Naive thymus-derived CD8-positive, alpha-beta T cell (primary cell): ENCODE results near the gene ENPP3. TPM values are rescaled to one million over a fixed set of nuclear protein-coding genes. Genes with fewer than 3 reads are reported as not detected.

Experiments used
- ATAC-seq, 2 donors: fragments of 150-1000 bp; cut with Tn5 transposase in 1 of 2; sonication (Bioruptor Pico), chemical (Tn5 transposase) in 1 of 2; 1 replicate in 1 of 2; 2 replicates in 1 of 2; pipeline ENCODE4 v1.10.0; 2021; ENCODE audit warnings: mild to moderate bottlenecking in 2 of 2, moderate library complexity in 2 of 2
- POLR2A ChIA-PET: fragments of 350-600 bp; sonication (Branson Sonifier 250); formaldehyde crosslinking; loops from one replicate; lab custom pipeline; 2021; ENCODE audit warnings: antibody characterized with exemption; lab: Charles Lee
- DNase-seq, 10 donors: peaks; one replicate each; pipeline versions ENCODE4 v3.0.0 to v3.0.0-alpha.2; 2020 to 2022
- H3K27ac Mint-ChIP-seq, 10 donors: one replicate each; pipeline ENCODE4 v1.8.0; 2020 to 2022; ENCODE audit warnings: mild to moderate bottlenecking in 10 of 10, mixed read lengths in 10 of 10, moderate library complexity in 4 of 10, inconsistent platforms in 1 of 10
- H3K27me3 Mint-ChIP-seq, 5 donors: one replicate each; pipeline ENCODE4 v1.8.0; 2021 to 2022; ENCODE audit warnings: mixed read lengths in 5 of 5
- H3K36me3 Mint-ChIP-seq, 3 donors: one replicate each; pipeline ENCODE4 v1.8.0; 2020 to 2022; ENCODE audit warnings: mixed read lengths in 3 of 3, mild to moderate bottlenecking in 2 of 3, inconsistent platforms in 1 of 3
- H3K4me1 Mint-ChIP-seq, 4 donors: one replicate each; pipeline ENCODE4 v1.8.0; 2021 to 2022; ENCODE audit warnings: mixed read lengths in 4 of 4
- H3K4me3 Mint-ChIP-seq, 10 donors: one replicate each; pipeline ENCODE4 v1.8.0; 2020 to 2022; ENCODE audit warnings: mild to moderate bottlenecking in 10 of 10, mixed read lengths in 10 of 10, moderate library complexity in 6 of 10, inconsistent platforms in 1 of 10
- H3K9me3 Mint-ChIP-seq, 9 donors: one replicate each; pipeline ENCODE4 v1.8.0; 2020 to 2022; ENCODE audit warnings: mixed read lengths in 9 of 9, mild to moderate bottlenecking in 3 of 9, inconsistent platforms in 1 of 9, moderate library complexity in 1 of 9
- polyA plus RNA-seq, 3 donors: library from polyadenylated mRNA; unstranded; fragments of 300-500 nt; fragmentation: Illumina TruSeq; gene quantifications; one replicate each; pipeline ENCODE4 v1.2.3, GENCODE V29; 2021
- total RNA-seq, 8 experiments: library from RNA in 2 of 8; stranded (reverse) in 2 of 8; gene quantifications; one replicate each; pipeline ENCODE4 v1.2.3 and lab custom pipeline; 2021 to 2026

Gene ENPP3
- total and polyA plus RNA-seq, 5 experiments from 2014 or later = 0.11 to 0.44 (median 0.21) TPM; not detected in 1

- Mint-ChIP-seq H3K36me3 (peaks cover 0 to 21% (median 0%) of the 10 kb centered on the region in 3 donors), H3K27me3 (no peaks in the 10 kb centered on the region), H3K4me3 (peak overlapping the region; percentile 95 to 99 (median 98)), H3K27ac (peak overlapping the region; percentile 18 to 97 (median 96)), H3K4me1 (peaks cover 5 to 46% (median 38%) of the 10 kb centered on the region in 4 donors), H3K9me3 (no peaks in the 10 kb centered on the region)
- POLR2A ChIA-PET = interaction anchor here (0.8 to 1.9 kb wide), 4 partner anchors 10 to 1184 kb away, joined by 3 to 6 read pairs (median 3); no protein-coding TSS in a partner anchor
- ATAC-seq = no peak
- DNase-seq = peak in 1 of 10 donors; percentile 3
Measured at GRCh38 chr6:131628726-131629125, 8.4 kb upstream of the ENPP3 start.

- ATAC-seq = no peak
- peak overlapping the region in 5 of 10 donors; percentile 69 to 97 (median 95) for H3K27ac Mint-ChIP-seq
- POLR2A ChIA-PET = no interaction called here
Measured at GRCh38 chr6:131629651-131630050, 7.5 kb upstream of the ENPP3 start.

GRCh38 chr6:131631625-131632289 is 5.3 kb upstream of the ENPP3 start:
- ATAC-seq = no peak
- POLR2A ChIA-PET = no interaction called here
- Mint-ChIP-seq H3K4me3 (no peak overlapping the region), H3K4me1 (peaks cover 5 to 42% (median 31%) of the 10 kb centered on the region in 4 donors), H3K36me3 (no peaks in the 10 kb centered on the region), H3K27ac (peak overlapping the region in 1 of 10 donors; percentile 3), H3K27me3 (no peaks in the 10 kb centered on the region), H3K9me3 (no peaks in the 10 kb centered on the region)
- no peak for DNase-seq

More at GRCh38 chr6:131629651-131630050, 7.5 kb upstream of the ENPP3 start:
- DNase-seq = no peak
- Mint-ChIP-seq H3K9me3 (no peaks in the 10 kb centered on the region), H3K4me3 (peak overlapping the region in 3 of 10 donors; percentile 2 to 99 (median 50)), H3K36me3 (peaks cover 0 to 13% (median 0%) of the 10 kb centered on the region in 3 donors), H3K4me1 (peaks cover 5 to 46% (median 35%) of the 10 kb centered on the region in 4 donors), H3K27me3 (no peaks in the 10 kb centered on the region)

- no peak overlapping the region for H3K27ac Mint-ChIP-seq
- DNase-seq (no peak), ATAC-seq (no peak)
- no peak overlapping the region for H3K4me3 Mint-ChIP-seq
- no peaks in the 10 kb centered on the region for H3K27me3 Mint-ChIP-seq
- H3K36me3 Mint-ChIP-seq = no peaks in the 10 kb centered on the region
- POLR2A ChIA-PET = no interaction called here
- peaks cover 0 to 8% (median 0%) of the 10 kb centered on the region in 4 donors for H3K4me1 Mint-ChIP-seq
- no peaks in the 10 kb centered on the region for H3K9me3 Mint-ChIP-seq
Measured at GRCh38 chr6:131635384-131636340, 1.4 kb upstream of the ENPP3 start.

- H3K4me1 Mint-ChIP-seq = peaks cover 0 to 8% (median 0%) of the 10 kb centered on the region in 4 donors
- no peaks in the 10 kb centered on the region for H3K9me3 Mint-ChIP-seq
- H3K36me3 Mint-ChIP-seq = no peaks in the 10 kb centered on the region
- peak overlapping the region in 1 of 10 donors; percentile 54 for H3K27ac Mint-ChIP-seq
- ATAC-seq = no peak
- DNase-seq = no peak
- H3K27me3 Mint-ChIP-seq = peaks cover 0 to 2% (median 0%) of the 10 kb centered on the region in 5 donors
- H3K4me3 Mint-ChIP-seq = no peak overlapping the region
- POLR2A ChIA-PET = interaction anchor here (1.3 kb wide), 1 partner anchor 10 kb away, joined by 3 read pairs; the partner anchor contains the start of gene MED23
Measured at GRCh38 chr6:131638013-131638412, 911 bp downstream of the ENPP3 start.

- no peaks in the 10 kb centered on the region for H3K36me3 Mint-ChIP-seq
- POLR2A ChIA-PET = no interaction called here
- ATAC-seq (no peak), DNase-seq (no peak)
- H3K27ac Mint-ChIP-seq = no peak overlapping the region
- H3K4me3 Mint-ChIP-seq = no peak overlapping the region
- H3K4me1 Mint-ChIP-seq = peaks cover 0 to 8% (median 0%) of the 10 kb centered on the region in 4 donors
- H3K9me3 Mint-ChIP-seq = no peaks in the 10 kb centered on the region
- peaks cover 0 to 2% (median 0%) of the 10 kb centered on the region in 5 donors for H3K27me3 Mint-ChIP-seq
Measured at GRCh38 chr6:131640100-131640499, 3.0 kb downstream of the ENPP3 start.

- H3K36me3 Mint-ChIP-seq = no peaks in the 10 kb centered on the region
- H3K27ac Mint-ChIP-seq = no peak overlapping the region
- H3K4me1 Mint-ChIP-seq = peaks cover 0 to 6% (median 0%) of the 10 kb centered on the region in 4 donors
- H3K4me3 Mint-ChIP-seq = no peak overlapping the region
- no peaks in the 10 kb centered on the region for H3K9me3 Mint-ChIP-seq
- ATAC-seq (no peak), DNase-seq (no peak)
- POLR2A ChIA-PET = no interaction called here
- H3K27me3 Mint-ChIP-seq = peaks cover 0 to 2% (median 0%) of the 10 kb centered on the region in 5 donors
Measured at GRCh38 chr6:131640576-131640975, 3.5 kb downstream of the ENPP3 start.

GRCh38 chr6:131641554-131641953 is 4.5 kb downstream of the ENPP3 start:
- Mint-ChIP-seq H3K27ac (no peak overlapping the region), H3K27me3 (peaks cover 0 to 2% (median 0%) of the 10 kb centered on the region in 5 donors), H3K4me3 (no peak overlapping the region), H3K4me1 (no peaks in the 10 kb centered on the region), H3K36me3 (no peaks in the 10 kb centered on the region), H3K9me3 (no peaks in the 10 kb centered on the region)
- POLR2A ChIA-PET = no interaction called here
- ATAC-seq (no peak), DNase-seq (no peak)

GRCh38 chr6:131642565-131642964 is 5.5 kb downstream of the ENPP3 start:
- DNase-seq = no peak
- Mint-ChIP-seq H3K27me3 (peaks cover 0 to 2% (median 0%) of the 10 kb centered on the region in 5 donors), H3K27ac (no peak overlapping the region), H3K36me3 (no peaks in the 10 kb centered on the region), H3K4me3 (no peak overlapping the region), H3K4me1 (no peaks in the 10 kb centered on the region), H3K9me3 (no peaks in the 10 kb centered on the region)
- no peak for ATAC-seq
- POLR2A ChIA-PET = no interaction called here

GRCh38 chr6:131642987-131643611 is 6.0 kb downstream of the ENPP3 start:
- H3K36me3 Mint-ChIP-seq = no peaks in the 10 kb centered on the region
- no peak for ATAC-seq

GRCh38 chr6:131643855-131644460 is 6.9 kb downstream of the ENPP3 start:
- Mint-ChIP-seq H3K27me3 (peaks cover 0 to 2% (median 0%) of the 10 kb centered on the region in 5 donors), H3K27ac (no peak overlapping the region), H3K36me3 (no peaks in the 10 kb centered on the region), H3K9me3 (no peaks in the 10 kb centered on the region), H3K4me1 (no peaks in the 10 kb centered on the region), H3K4me3 (no peak overlapping the region)
- POLR2A ChIA-PET = no interaction called here
- DNase-seq (no peak), ATAC-seq (no peak)

More at GRCh38 chr6:131642987-131643611, 6.0 kb downstream of the ENPP3 start:
- POLR2A ChIA-PET = no interaction called here
- Mint-ChIP-seq H3K4me1 (no peaks in the 10 kb centered on the region), H3K27ac (no peak overlapping the region), H3K27me3 (peaks cover 0 to 2% (median 0%) of the 10 kb centered on the region in 5 donors), H3K9me3 (no peaks in the 10 kb centered on the region), H3K4me3 (no peak overlapping the region)
- DNase-seq = no peak

- H3K4me3 Mint-ChIP-seq = no peak overlapping the region
- H3K27me3 Mint-ChIP-seq = peaks cover 0 to 5% (median 1%) of the 10 kb centered on the region in 5 donors
- DNase-seq = no peak
- peaks cover 0 to 2% (median 0%) of the 10 kb centered on the region in 4 donors for H3K4me1 Mint-ChIP-seq
- POLR2A ChIA-PET = no interaction called here
- no peak overlapping the region for H3K27ac Mint-ChIP-seq
- no peaks in the 10 kb centered on the region for H3K9me3 Mint-ChIP-seq
- ATAC-seq = no peak
- no peaks in the 10 kb centered on the region for H3K36me3 Mint-ChIP-seq
Measured at GRCh38 chr6:131644921-131645320, 7.8 kb downstream of the ENPP3 start.
